Testis (tissue), 2 donors: ENCODE measurements around the gene PRDM1.

Source experiments
- CTCF ChIP-seq, 3 experiments: fragments of 450-650 bp in 2 of 3; fragments of 200-600 bp in 1 of 3; sonication (generic) in 1 of 3; IDR thresholded peaks; one replicate each; pipeline ENCODE4 v1.5.1; 2016 to 2019; ENCODE audit warnings: antibody characterized with exemption in 3 of 3, mild to moderate bottlenecking in 2 of 3, moderate library complexity in 1 of 3
- POLR2A ChIP-seq: fragments of 450-650 bp; IDR thresholded peaks from one replicate; pipeline ENCODE4 v1.6.1; 2017; ENCODE audit warnings: antibody characterized with exemption, mild to moderate bottlenecking, moderate library complexity

- no peak for TF ChIP-seq CTCF (IDR thresholded peaks at IDR 0.05)
- no peak for TF ChIP-seq POLR2A
Measured at GRCh38 chr6:106059331-106059730, 26.8 kb upstream of the PRDM1 start.
